GM12878 (cell line): Measurements from ENCODE around the gene GFAP. TPM values are rescaled to one million over a fixed set of nuclear protein-coding genes. Genes with fewer than 3 reads are reported as not detected.

Experiments used
- ATAC-seq: fragments of 200-7000 bp; cut with Tn5 transposase; 3 replicates; pipeline ENCODE4 v1.9.1; 2020; ENCODE audit warnings: mild to moderate bottlenecking, moderate library complexity
- BruUV-seq: library from RNA; stranded (reverse); fragments of 400-500 nt; replicated peaks from 2 replicates; lab custom pipeline; 2021; lab: Mats Ljungman, UMichigan
- CTCF ChIA-PET: fragments of 300-600 bp; sonication (Branson Sonifier 250); formaldehyde crosslinking; extraction: SDS; loops from one replicate; lab custom pipeline; 2021; ENCODE audit warnings: inconsistent platforms; lab: Yijun Ruan, JAX
- POLR2A ChIA-PET: fragments of 350-600 bp; formaldehyde crosslinking; extraction: SDS; loops from one replicate; lab custom pipeline; 2021; ENCODE audit warnings: inconsistent platforms; lab: Charles Lee
- RAD21 ChIA-PET: fragments of 300-600 bp; sonication (Branson Sonifier 250); formaldehyde crosslinking; loops from one replicate; lab custom pipeline; 2023; ENCODE audit warnings: antibody characterized with exemption; ENCODE audit not compliant: unreplicated experiment; lab: Charles Lee
- SMC1A ChIA-PET: fragments of 300-600 bp; sonication (Branson Sonifier 250); formaldehyde crosslinking; loops from one replicate; lab custom pipeline; 2023; ENCODE audit not compliant: unreplicated experiment, uncharacterized antibody; lab: Charles Lee
- DNase-seq: peaks from one replicate; pipeline ENCODE4 v3.0.0-alpha.2; 2011; ENCODE audit warnings: low read depth, low spot score
- FAIRE-seq: peaks from 3 replicates; lab custom pipeline; 2011; peaks lifted over from hg19 to GRCh38; lab: Jason Lieb, UNC
- H2AFZ ChIP-seq: 2 replicates; pipeline ENCODE4 v1.6.0; 2011; ENCODE audit warnings: low read depth, low read length, control low read depth; ENCODE audit not compliant: control insufficient read depth
- H3K27ac ChIP-seq: 2 replicates; pipeline ENCODE4 v1.5.1; 2011; ENCODE audit warnings: control low read depth; ENCODE audit not compliant: control insufficient read depth, insufficient read depth
- H3K27me3 ChIP-seq, 2 experiments: replicated peaks in 1 of 2; 2 replicates each; pipeline versions ENCODE4 v1.6.0 to v1.6.1; 2011; ENCODE audit warnings: low read length in 1 of 2; ENCODE audit not compliant: control insufficient read depth in 2 of 2, insufficient read depth in 2 of 2
- H3K36me3 ChIP-seq, 2 experiments: 2 replicates each; pipeline ENCODE4 v1.5.1; 2011; ENCODE audit warnings: low read length in 1 of 2; ENCODE audit not compliant: control insufficient read depth in 2 of 2, insufficient read depth in 2 of 2
- H3K4me1 ChIP-seq: 2 replicates; pipeline ENCODE4 v1.6.1; 2011; ENCODE audit warnings: mild to moderate bottlenecking, low read length, moderate library complexity, mixed read lengths; ENCODE audit not compliant: control insufficient read depth, insufficient read depth
- H3K4me2 ChIP-seq: 2 replicates; pipeline ENCODE4 v1.6.0; 2011; ENCODE audit warnings: control low read depth; ENCODE audit not compliant: control insufficient read depth, insufficient read depth
- H3K4me3 ChIP-seq: fragments of 200-600 bp; sonication (generic); 2 replicates; pipeline ENCODE4 v1.5.1; 2016
- H3K79me2 ChIP-seq: 2 replicates; pipeline ENCODE4 v1.6.0; 2011; ENCODE audit warnings: low read length; ENCODE audit not compliant: control insufficient read depth, insufficient read depth
- H3K9ac ChIP-seq: 2 replicates; pipeline ENCODE4 v1.8.0; 2011; ENCODE audit warnings: low read length, control low read depth, mixed read lengths; ENCODE audit not compliant: control insufficient read depth, insufficient read depth
- H3K9me3 ChIP-seq: replicated peaks from 3 replicates; pipeline ENCODE4 v1.5.1; 2011; ENCODE audit warnings: mild to moderate bottlenecking, low read length; ENCODE audit not compliant: control insufficient read depth, insufficient read depth
- H4K20me1 ChIP-seq: 2 replicates; pipeline ENCODE4 v1.6.0; 2011; ENCODE audit not compliant: control insufficient read depth, insufficient read depth
- DPF2 ChIP-seq: fragments of 450-650 bp; IDR thresholded peaks from 2 replicates; pipeline ENCODE4 v1.6.1; 2017; ENCODE audit warnings: mild to moderate bottlenecking
- GABPA ChIP-seq: IDR thresholded peaks from 2 replicates; pipeline ENCODE4 v1.6.1; 2014; ENCODE audit warnings: antibody characterized with exemption, low read depth, mild to moderate bottlenecking, inconsistent platforms
- IRF4 ChIP-seq: IDR thresholded peaks from 2 replicates; pipeline ENCODE4 v1.6.1; 2011; ENCODE audit warnings: low read depth, low read length
- NKRF ChIP-seq: fragments of 450-650 bp; conservative IDR thresholded peaks from 2 replicates; pipeline ENCODE4 v1.6.1; 2017; ENCODE audit warnings: mild to moderate bottlenecking, moderate library complexity
- SPI1 ChIP-seq: IDR thresholded peaks from 2 replicates; pipeline ENCODE4 v1.6.1; 2011; ENCODE audit warnings: low read depth, mild to moderate bottlenecking, low read length, moderate library complexity, borderline replicate concordance; ENCODE audit not compliant: insufficient read depth
- SRF ChIP-seq, 2 experiments: IDR thresholded peaks; 2 replicates each; pipeline ENCODE4 v1.6.1; 2011; ENCODE audit warnings: low read depth in 2 of 2, low read length in 2 of 2, mild to moderate bottlenecking in 1 of 2, moderate library complexity in 1 of 2
- TBL1XR1 ChIP-seq: IDR thresholded peaks from 2 replicates; pipeline ENCODE4 v1.6.1; 2012; ENCODE audit warnings: low read depth, low read length, improper control_type of control experiment
- TCF3 ChIP-seq: IDR thresholded peaks from 2 replicates; pipeline ENCODE4 v1.6.1; 2012; ENCODE audit warnings: low read depth, mild to moderate bottlenecking, low read length, borderline replicate concordance; ENCODE audit not compliant: insufficient read depth
- ZNF24 ChIP-seq: fragments of 450-650 bp; IDR thresholded peaks from 2 replicates; pipeline ENCODE4 v1.6.1; 2017; ENCODE audit warnings: antibody characterized with exemption, mild to moderate bottlenecking
- WGBS: methylation state at CpG from one replicate; pipeline ENCODE4 v1.1.6; 2016; ENCODE audit warnings: low lambda C conversion rate; ENCODE audit not compliant: insufficient replicate concordance, insufficient coverage; ENCODE audit errors: missing lambda C conversion rate; 5-methylcytosine and 5-hydroxymethylcytosine counted together
- in situ Hi-C: fragments of 300-500 bp; cut with MboI; formaldehyde crosslinking; loops from 9 replicates; pipeline ENCODE4 v1.14.3; 2018; ENCODE audit warnings: mixed read lengths
- intact Hi-C: fragments of 100-400 bp; cut with micrococcal nuclease; formaldehyde crosslinking; loops from one replicate; pipeline ENCODE4 v1.14.2; 2022; ENCODE audit not compliant: unreplicated experiment
- polyA plus RNA-seq, 11 experiments: library from polyadenylated mRNA; depleted of rRNA in 4 of 11; unstranded in 6 of 11; stranded (reverse) in 5 of 11; fragments of >200 nt; fragmentation: Nextera tagmentation in 4 of 11; fragmentation: Illumina TruSeq in 1 of 11; extraction: Ambion mirVana in 4 of 11; extraction: Trizol in 1 of 11; gene quantifications; 1 replicate in 1 of 11; 2 replicates in 10 of 11; pipeline versions ENCODE4 v1.2.1 to v1.2.3, GENCODE V29; 2011 to 2016; ENCODE audit warnings: inconsistent platforms in 2 of 11, missing spikeins in 2 of 11, low read depth in 1 of 11
- total RNA-seq, 4 experiments: library from RNA; depleted of rRNA in 3 of 4; stranded (reverse); fragments of >200 nt in 3 of 4; fragmentation: Illumina TruSeq in 1 of 4; extraction: Trizol in 1 of 4; gene quantifications; 2 replicates each; pipeline versions ENCODE4 v1.2.1 to v1.2.3, GENCODE V29; 2013 to 2021

The GFAP gene
- total and polyA plus RNA-seq, 10 of the 15 experiments (the other 5 are each of a cell fraction or from before 2014, with no cell fraction given) = 0.04 to 0.25 TPM; not detected in 8

GRCh38 chr17:44898768-44899073 is 16.6 kb downstream of the GFAP start:
- Histone ChIP-seq H3K4me1 (peaks cover 3% of the 10 kb centered on the region; the same call in 1 of the 2 replicates), H3K79me2 (peaks cover 35% of the 10 kb centered on the region), H4K20me1 (no peaks in the 10 kb centered on the region), H3K9me3 (no peaks in the 10 kb centered on the region), H3K4me2 (peak overlapping the region; percentile 94), H3K4me3 (peak overlapping the region; percentile 87), H3K27me3 (no peaks in the 10 kb centered on the region), H2AFZ (peak overlapping the region; percentile 99), H3K9ac (peak overlapping the region; percentile 87), H3K36me3 (peaks cover 0 to 7% of the 10 kb centered on the region in 2 experiments; a peak in 2 of 4 replicates), H3K27ac (peak overlapping the region; percentile 97)
- WGBS = under 1% methylated on average over 7 of the region's 7 CpGs
- intact Hi-C loops = no loop called here
- BruUV-seq = TSS peak; percentile 91
- DNase-seq = no peak
- FAIRE-seq = no peak
- ATAC-seq = no peak
- ChIA-PET POLR2A (interaction anchor here (1.0 to 1.5 kb wide), 6 partner anchors 14 to 250 kb away, joined by 3 to 6 read pairs (median 4); partner anchors contain the start of gene HEXIM1), SMC1A (interaction anchor here (0.8 to 1.7 kb wide), 6 partner anchors 11 to 299 kb away, joined by 3 to 7 read pairs (median 4); no protein-coding TSS in a partner anchor), CTCF (interaction anchor here (0.6 to 3.2 kb wide), 6 partner anchors 20 to 299 kb away, joined by 3 to 18 read pairs (median 4); no protein-coding TSS in a partner anchor), RAD21 (interaction anchor here (1.0 to 1.5 kb wide), 3 partner anchors 21 to 237 kb away, joined by 3 to 6 read pairs (median 4); partner anchors contain the start of gene ACBD4)
- no peak for TF ChIP-seq TBL1XR1
- TF ChIP-seq SRF (IDR thresholded peaks at IDR 0.05; ENCODE audit: low read depth in 2 of 2, low read length in 2 of 2) = no peak
- 0 out of 2 replicates have a peak, but pooled peaks have one; percentile 10 for TF ChIP-seq IRF4
- TF ChIP-seq DPF2 = no peak
- no peak for TF ChIP-seq NKRF
- no peak for TF ChIP-seq TCF3
- TF ChIP-seq GABPA = peak; percentile 81; the same call in 1 of the 2 replicates
- peak; percentile 86; the same call in 1 of the 2 replicates for TF ChIP-seq SPI1
- TF ChIP-seq ZNF24 = peak; percentile 54; the same call in 1 of the 2 replicates
- in situ Hi-C loops = no loop called here
